LHCN-M2 (cell line): Measurements from ENCODE around the gene NDST3. TPM values are rescaled to one million over a fixed set of nuclear protein-coding genes. Genes with fewer than 3 reads are reported as not detected.

Source experiments
- DNase-seq: peaks from one replicate; pipeline ENCODE4 v3.0.0-alpha.2; 2012; ENCODE audit warnings: low read depth
- polyA plus RNA-seq: library from polyadenylated mRNA; unstranded; fragments of >200 nt; gene quantifications from one replicate; pipeline ENCODE4 v1.2.1, GENCODE V29; 2012; ENCODE audit warnings: missing spikeins
- total RNA-seq: library from RNA; depleted of rRNA; stranded (reverse); fragments of >200 nt; gene quantifications from 2 replicates; pipeline ENCODE4 v1.2.3, GENCODE V29; 2014; rRNA removed

Gene NDST3
- total RNA-seq: not detected in 2 replicates
- not detected for polyA plus RNA-seq

GRCh38 chr4:118034053-118034785 is at the start of gene NDST3:
Gene NDST3, plus strand, starts transcription at chr4:118034486. Its CDS starts 19,425 bp downstream, at chr4:118053911.
- peak; percentile 67 for DNase-seq

- no peak for DNase-seq
Observed at GRCh38 chr4:117986321-117986720, 48.0 kb upstream of the NDST3 start.

GRCh38 chr4:117987464-117987863 is 46.8 kb upstream of the NDST3 start:
- DNase-seq: no peak

GRCh38 chr4:117996891-117997290 is 37.4 kb upstream of the NDST3 start:
- DNase-seq: no peak

GRCh38 chr4:118004088-118004487 is 30.2 kb upstream of the NDST3 start:
- no peak for DNase-seq

- no peak for DNase-seq
Observed at GRCh38 chr4:118005883-118006282, 28.4 kb upstream of the NDST3 start.

- peak; percentile 3 for DNase-seq
Observed at GRCh38 chr4:118012142-118012541, 22.1 kb upstream of the NDST3 start.

- DNase-seq: no peak
Observed at GRCh38 chr4:118014831-118015230, 19.5 kb upstream of the NDST3 start.

GRCh38 chr4:118018381-118019145 is 15.7 kb upstream of the NDST3 start:
- DNase-seq: no peak

- no peak for DNase-seq
Observed at GRCh38 chr4:118026806-118027205, 7.5 kb upstream of the NDST3 start.

- no peak for DNase-seq
Observed at GRCh38 chr4:118029224-118029623, 5.1 kb upstream of the NDST3 start.

- DNase-seq: peak; percentile 2
Observed at GRCh38 chr4:118032691-118033090, 1.6 kb upstream of the NDST3 start.

GRCh38 chr4:118033148-118034052 is 886 bp upstream of the NDST3 start:
- DNase-seq: peak; percentile 15

- DNase-seq: no peak
Observed at GRCh38 chr4:118035309-118035708, 1.0 kb downstream of the NDST3 start.

- no peak for DNase-seq
Observed at GRCh38 chr4:118036336-118036735, 2.0 kb downstream of the NDST3 start.

GRCh38 chr4:118037955-118038354 is 3.7 kb downstream of the NDST3 start:
- DNase-seq: no peak

- no peak for DNase-seq
Observed at GRCh38 chr4:118046323-118046722, 12.0 kb downstream of the NDST3 start.

GRCh38 chr4:118047043-118047442 is 12.8 kb downstream of the NDST3 start:
- no peak for DNase-seq

GRCh38 chr4:118058955-118059354 is 24.7 kb downstream of the NDST3 start:
- DNase-seq: no peak

- no peak for DNase-seq
Observed at GRCh38 chr4:118059397-118059796, 25.1 kb downstream of the NDST3 start.

GRCh38 chr4:118076958-118077766 is 42.9 kb downstream of the NDST3 start:
- peak; percentile 38 for DNase-seq
